ENCODE data around the gene AHDC1. TPM values are rescaled to one million over a fixed set of nuclear protein-coding genes. Genes with fewer than 3 reads are reported as not detected.

The AHDC1 gene
- total and polyA plus RNA-seq, 2 of the 13 experiments (the other 11 are each of a cell fraction or from before 2014, with no cell fraction given): 1.0 to 2.7 TPM

DNA sequence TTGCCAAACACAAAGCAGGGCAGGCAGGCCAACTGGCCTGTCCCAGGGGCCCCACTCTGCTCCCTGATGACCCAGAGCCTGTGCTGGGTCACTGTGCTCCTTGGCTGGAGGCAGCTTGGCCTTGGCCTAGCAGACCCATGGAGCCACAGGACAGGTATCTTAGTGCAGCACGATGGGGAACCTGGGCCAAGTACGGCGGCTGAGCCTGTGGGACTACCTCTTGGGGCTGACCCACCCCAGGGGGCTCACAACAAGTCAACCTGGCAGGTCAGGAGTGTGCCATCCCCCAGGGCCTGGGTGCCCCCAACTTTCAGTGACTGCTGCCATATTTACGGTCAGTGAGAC is 41.1 kb upstream of the AHDC1 start:
- ATAC-seq (no peak), DNase-seq (ENCODE audit: low spot score) (no peak), FAIRE-seq (no peak)
- Histone ChIP-seq H2AFZ (ENCODE audit: low read length) (no peak overlapping the region), H3K4me3 (replicated peaks in 1 of 3; ENCODE audit: insufficient read depth in 1 of 3, low read depth in 2 of 3, low read length in 3 of 3) (no peak overlapping the region), H3K9me3 (ENCODE audit: low read length) (no peaks in the 10 kb centered on the region), H3K27me3 (ENCODE audit: control insufficient read depth in 1 of 2, insufficient read depth in 2 of 2, low read length in 2 of 2) (peaks cover 1 to 15% of the 10 kb centered on the region in 2 experiments; a peak in 1 of 5 replicates), H3K36me3 (replicated peaks in 1 of 2; ENCODE audit: control insufficient read depth in 1 of 2, insufficient read depth in 2 of 2, low read length in 2 of 2) (no peaks in the 10 kb centered on the region), H3K9ac (ENCODE audit: insufficient read depth, low read depth, low read length) (no peak overlapping the region), H3K27ac (ENCODE audit: extremely low read length, insufficient read depth, low read length) (no peak overlapping the region), H3K4me1 (ENCODE audit: insufficient read depth, low read length) (peaks cover 8% of the 10 kb centered on the region), H4K20me1 (ENCODE audit: insufficient read depth, low read length) (no peaks in the 10 kb centered on the region), H3K79me2 (ENCODE audit: insufficient read depth, low read length) (no peaks in the 10 kb centered on the region), H3K4me2 (ENCODE audit: low read depth, low read length) (no peak overlapping the region)
- intact Hi-C loops (cut with micrococcal nuclease; ENCODE audit: unreplicated experiment) (no loop called here), in situ Hi-C loops (cut with HindIII; ENCODE audit: extremely low pct_ligation_motif_present, low pct_unique_long_range_greater_than_20kb) (no loop called here)
- TF ChIP-seq ISL2 (CRISPR knock-in tag; IDR thresholded peaks at IDR 0.05) (no peak), NFRKB (IDR thresholded peaks at IDR 0.05) (no peak), FOXO1 (CRISPR knock-in tag; IDR thresholded peaks at IDR 0.05) (no peak), EHMT2 (IDR thresholded peaks at IDR 0.05; ENCODE audit: borderline replicate concordance, low read depth, low read length) (no peak), ZNF570 (CRISPR knock-in tag; IDR thresholded peaks at IDR 0.05; ENCODE audit: borderline replicate concordance) (no peak), ZNF841 (CRISPR knock-in tag; IDR thresholded peaks at IDR 0.05; ENCODE audit: borderline replicate concordance) (no peak), MIER2 (CRISPR knock-in tag; IDR thresholded peaks at IDR 0.05) (no peak), ZNF746 (CRISPR knock-in tag; IDR thresholded peaks at IDR 0.05) (no peak), HNRNPUL1 (IDR thresholded peaks at IDR 0.05; ENCODE audit: low read depth, low read length) (no peak), KAT2B (IDR thresholded peaks at IDR 0.05; ENCODE audit: borderline replicate concordance, low read depth, low read length) (no peak), RORA (CRISPR knock-in tag; IDR thresholded peaks at IDR 0.05) (no peak), CBX2 (IDR thresholded peaks at IDR 0.05; ENCODE audit: low read depth, low read length) (no peak), CBX2 (CRISPR knock-in tag; IDR thresholded peaks at IDR 0.05; ENCODE audit: low read depth) (no peak), CEBPB (IDR thresholded peaks at IDR 0.05; ENCODE audit: borderline replicate concordance, low read depth, low read length) (no peak)
- TF ChIP-seq, protein P1, sequence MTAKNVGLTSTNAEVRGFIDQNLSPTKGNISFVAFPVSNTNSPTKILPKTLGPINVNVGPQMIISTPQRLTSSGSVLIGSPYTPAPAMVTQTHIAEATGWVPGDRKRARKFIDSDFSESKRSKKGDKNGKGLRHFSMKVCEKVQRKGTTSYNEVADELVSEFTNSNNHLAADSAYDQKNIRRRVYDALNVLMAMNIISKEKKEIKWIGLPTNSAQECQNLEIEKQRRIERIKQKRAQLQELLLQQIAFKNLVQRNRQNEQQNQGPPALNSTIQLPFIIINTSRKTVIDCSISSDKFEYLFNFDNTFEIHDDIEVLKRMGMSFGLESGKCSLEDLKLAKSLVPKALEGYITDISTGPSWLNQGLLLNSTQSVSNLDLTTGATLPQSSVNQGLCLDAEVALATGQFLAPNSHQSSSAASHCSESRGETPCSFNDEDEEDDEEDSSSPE (CRISPR knock-in tag; IDR thresholded peaks at IDR 0.05): no peak
- no CpG with 5 or more reads among the region's 4 CpGs for WGBS (ENCODE audit: low lambda C conversion rate)
- ChIA-PET CTCF (ENCODE audit: low intra/inter-chr PET ratio, low total read pairs) (interaction anchor here (1.1 kb wide), 1 partner anchor 36 kb away, joined by 3 read pairs; no protein-coding TSS in a partner anchor), POLR2A (no interaction called here)
- no TSS peak for BruUV-seq (replicated peaks)

Data from HepG2 (cell line).